GM23248 (cell line): ENCODE results near the gene REXO1.

ENCODE experiments used
- EZH2 ChIP-seq: fragments of 200-600 bp; sonication (generic); IDR thresholded peaks from 2 replicates; pipeline ENCODE4 v1.6.1; 2018; ENCODE audit warnings: antibody characterized with exemption, mild to moderate bottlenecking; ENCODE audit not compliant: insufficient read depth, poor library complexity, severe bottlenecking
- EZH2phosphoT487 ChIP-seq: fragments of 200-600 bp; sonication (generic); IDR thresholded peaks from 2 replicates; pipeline ENCODE4 v1.6.1; 2018; ENCODE audit warnings: antibody characterized with exemption, moderate library complexity, mild to moderate bottlenecking, low read depth; ENCODE audit not compliant: insufficient read depth

DNA sequence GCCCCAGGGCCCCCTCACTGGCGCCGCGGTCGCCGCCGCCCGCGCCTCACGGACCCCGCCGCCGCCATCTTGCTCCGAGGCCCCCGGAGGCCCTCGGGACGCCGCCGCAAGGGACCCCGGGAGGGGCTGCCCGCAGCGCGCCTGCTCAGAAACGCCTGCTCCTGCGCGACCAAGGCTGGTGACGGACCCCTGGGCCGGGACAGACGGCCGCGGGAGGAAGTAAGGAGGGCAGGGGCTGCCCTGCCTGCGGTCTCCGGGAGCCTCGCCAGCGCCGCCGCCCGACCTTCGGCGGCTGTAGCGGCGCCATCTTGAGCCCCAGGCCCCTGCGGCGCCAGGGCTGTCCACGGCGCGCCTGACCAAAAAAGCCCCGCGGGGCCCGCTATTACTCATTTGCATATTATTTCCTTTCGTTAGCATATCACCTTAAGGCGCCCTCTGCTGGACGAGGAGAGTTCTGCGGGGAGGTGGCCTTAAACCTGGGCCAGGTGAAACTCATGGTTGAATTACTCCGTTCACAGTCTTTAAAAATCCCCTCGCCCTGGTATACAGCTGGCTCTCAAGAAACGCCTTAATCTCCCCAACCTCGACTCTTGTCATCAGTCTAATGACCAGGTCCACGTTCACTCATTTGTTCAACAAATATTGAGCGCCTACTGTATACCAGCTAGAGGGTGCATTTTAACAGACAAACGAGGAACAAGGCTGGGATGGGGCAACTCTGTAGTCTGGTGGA, at the start of gene REXO1:
- TF ChIP-seq EZH2 (no peak), EZH2phosphoT487 (no peak)
